ENCODE data around the gene CHAF1B.

DNA sequence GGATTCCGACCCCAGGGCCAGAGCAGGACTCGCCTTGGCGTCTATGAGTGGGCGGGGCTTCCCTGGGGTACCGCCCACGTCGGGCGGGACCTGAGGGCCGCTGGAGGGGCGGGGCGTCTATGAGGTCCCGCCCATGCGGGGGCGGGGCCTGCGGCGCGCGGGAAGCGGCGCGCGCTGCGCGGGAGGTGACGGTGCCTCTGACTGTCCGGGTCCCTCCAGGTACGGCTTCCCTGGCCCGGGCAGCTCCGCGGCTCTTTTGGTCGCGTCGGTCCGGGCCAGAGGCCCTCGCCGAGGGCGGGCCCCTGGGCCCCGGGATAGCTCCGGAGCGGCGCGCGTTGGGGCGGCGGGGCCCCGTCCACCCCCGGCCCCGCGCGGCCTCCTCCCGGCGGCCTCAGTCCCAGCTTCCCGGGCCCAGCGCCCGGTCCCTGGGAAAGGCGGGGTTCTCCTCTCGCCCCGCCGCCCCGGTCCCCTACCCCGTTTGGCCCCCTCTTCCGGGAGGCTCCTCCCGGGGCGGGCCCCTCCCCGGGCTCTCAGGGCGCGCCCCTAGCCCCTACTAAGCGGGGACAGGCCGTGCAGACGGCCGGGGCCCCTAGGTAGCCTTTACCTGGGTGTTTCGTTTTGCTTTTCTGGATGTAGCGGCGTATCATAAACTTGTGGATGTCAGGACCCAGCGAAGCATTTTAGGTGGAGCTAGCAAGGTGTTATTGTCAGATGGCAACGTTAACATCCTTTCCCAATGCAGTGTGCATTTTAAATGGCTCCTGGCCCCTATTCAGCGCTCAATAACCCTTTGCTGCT lies at the start of gene CHAF1B:
- TF ChIP-seq, protein P1, sequence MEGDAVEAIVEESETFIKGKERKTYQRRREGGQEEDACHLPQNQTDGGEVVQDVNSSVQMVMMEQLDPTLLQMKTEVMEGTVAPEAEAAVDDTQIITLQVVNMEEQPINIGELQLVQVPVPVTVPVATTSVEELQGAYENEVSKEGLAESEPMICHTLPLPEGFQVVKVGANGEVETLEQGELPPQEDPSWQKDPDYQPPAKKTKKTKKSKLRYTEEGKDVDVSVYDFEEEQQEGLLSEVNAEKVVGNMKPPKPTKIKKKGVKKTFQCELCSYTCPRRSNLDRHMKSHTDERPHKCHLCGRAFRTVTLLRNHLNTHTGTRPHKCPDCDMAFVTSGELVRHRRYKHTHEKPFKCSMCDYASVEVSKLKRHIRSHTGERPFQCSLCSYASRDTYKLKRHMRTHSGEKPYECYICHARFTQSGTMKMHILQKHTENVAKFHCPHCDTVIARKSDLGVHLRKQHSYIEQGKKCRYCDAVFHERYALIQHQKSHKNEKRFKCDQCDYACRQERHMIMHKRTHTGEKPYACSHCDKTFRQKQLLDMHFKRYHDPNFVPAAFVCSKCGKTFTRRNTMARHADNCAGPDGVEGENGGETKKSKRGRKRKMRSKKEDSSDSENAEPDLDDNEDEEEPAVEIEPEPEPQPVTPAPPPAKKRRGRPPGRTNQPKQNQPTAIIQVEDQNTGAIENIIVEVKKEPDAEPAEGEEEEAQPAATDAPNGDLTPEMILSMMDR (IDR thresholded peaks at IDR 0.05): no peak
- TF ChIP-seq EP300 (IDR thresholded peaks at IDR 0.05) (no peak), POLR2A (IDR thresholded peaks at IDR 0.05; ENCODE audit: low read depth) (no peak), POLR2AphosphoS5 (IDR thresholded peaks at IDR 0.05) (peak; percentile 23 to 52)

Data from esophagus muscularis mucosa (tissue), 4 donors.